Upper lobe of right lung (tissue), 1 donor: ENCODE results near the gene SPAG16. TPM values are rescaled to one million over a fixed set of nuclear protein-coding genes. Genes with fewer than 3 reads are reported as not detected.

Experiments used
- ATAC-seq: fragments of 200-7000 bp; cut with Tn5 transposase; one replicate; pipeline ENCODE4 v1.9.1; 2020; ENCODE audit warnings: mild to moderate bottlenecking, moderate library complexity
- DNase-seq: peaks from one replicate; pipeline ENCODE4 v3.0.0-alpha.2; 2020
- H3K27ac ChIP-seq: fragments of 200-600 bp; one replicate; pipeline ENCODE4 v1.8.0; 2022
- H3K27me3 ChIP-seq: fragments of 200-600 bp; one replicate; pipeline ENCODE4 v1.8.0; 2022; ENCODE audit warnings: mild to moderate bottlenecking
- H3K36me3 ChIP-seq: fragments of 200-600 bp; one replicate; pipeline ENCODE4 v1.8.0; 2022
- H3K4me1 ChIP-seq: fragments of 200-600 bp; one replicate; pipeline ENCODE4 v1.8.0; 2022
- H3K4me3 ChIP-seq: fragments of 200-600 bp; one replicate; pipeline ENCODE4 v1.8.0; 2022; ENCODE audit warnings: mild to moderate bottlenecking
- H3K9me3 ChIP-seq: fragments of 200-600 bp; one replicate; pipeline ENCODE4 v1.8.0; 2022
- CTCF ChIP-seq: fragments of 200-600 bp; IDR thresholded peaks from one replicate; pipeline ENCODE4 v1.8.0; 2022; ENCODE audit warnings: antibody characterized with exemption
- intact Hi-C: fragments of 100-400 bp; cut with DNase I; formaldehyde crosslinking; loops from one replicate; pipeline ENCODE4 v1.11.0; 2022
- total RNA-seq: library from RNA; stranded (reverse); fragmentation: NEBNext Ultra II Directional; extraction: Animal tissue kit (Norgen Biotek cat#: 25700); gene quantifications from one replicate; pipeline ENCODE4 v1.2.1, GENCODE V29; 2021
- donor health status: DM: no; HTN: yes; CAD: no; lungs with severe emphysema.

Gene SPAG16
- total RNA-seq, 1 donor from 2014 or later, result 11.6 TPM

- H3K27ac ChIP-seq, result no peak overlapping the region
- DNase-seq (no peak), ATAC-seq (no peak)
- H3K36me3 ChIP-seq, result no peaks in the 10 kb centered on the region
- no peak for TF ChIP-seq CTCF
- intact Hi-C loops, result no loop called here
- no peaks in the 10 kb centered on the region for H3K9me3 ChIP-seq
- no peaks in the 10 kb centered on the region for H3K27me3 ChIP-seq
- no peaks in the 10 kb centered on the region for H3K4me1 ChIP-seq
- H3K4me3 ChIP-seq, result no peak overlapping the region
These were observed 941.8 kb downstream of the SPAG16 start for GRCh38 chr2:214226061-214226460.

GRCh38 chr2:214232271-214232670, 948.0 kb downstream of the SPAG16 start:
- no peaks in the 10 kb centered on the region for H3K27me3 ChIP-seq
- ATAC-seq (no peak), DNase-seq (no peak)
- intact Hi-C loops, result no loop called here
- H3K4me1 ChIP-seq, result no peaks in the 10 kb centered on the region
- no peak for TF ChIP-seq CTCF
- no peaks in the 10 kb centered on the region for H3K36me3 ChIP-seq
- no peaks in the 10 kb centered on the region for H3K9me3 ChIP-seq
- H3K4me3 ChIP-seq, result no peak overlapping the region
- no peak overlapping the region for H3K27ac ChIP-seq

GRCh38 chr2:214233164-214233563, 948.9 kb downstream of the SPAG16 start:
- Histone ChIP-seq H3K9me3 (no peaks in the 10 kb centered on the region), H3K27me3 (no peaks in the 10 kb centered on the region), H3K27ac (no peak overlapping the region), H3K4me1 (no peaks in the 10 kb centered on the region), H3K4me3 (no peak overlapping the region), H3K36me3 (no peaks in the 10 kb centered on the region)
- intact Hi-C loops, result no loop called here
- no peak for TF ChIP-seq CTCF
- DNase-seq (no peak), ATAC-seq (no peak)

GRCh38 chr2:214242797-214243196, 958.5 kb downstream of the SPAG16 start:
- intact Hi-C loops, result no loop called here
- Histone ChIP-seq H3K27ac (no peak overlapping the region), H3K4me3 (no peak overlapping the region), H3K9me3 (no peaks in the 10 kb centered on the region), H3K4me1 (no peaks in the 10 kb centered on the region), H3K27me3 (no peaks in the 10 kb centered on the region), H3K36me3 (no peaks in the 10 kb centered on the region)
- no peak for ATAC-seq
- TF ChIP-seq CTCF, result no peak
- DNase-seq, result no peak

GRCh38 chr2:214244847-214245246, 960.6 kb downstream of the SPAG16 start:
- no peaks in the 10 kb centered on the region for H3K9me3 ChIP-seq

More at GRCh38 chr2:214244847-214245246, 960.6 kb downstream of the SPAG16 start:
- no peaks in the 10 kb centered on the region for H3K36me3 ChIP-seq
- no peaks in the 10 kb centered on the region for H3K4me1 ChIP-seq
- intact Hi-C loops, result no loop called here
- TF ChIP-seq CTCF, result no peak
- ATAC-seq, result no peak
- H3K27ac ChIP-seq, result no peak overlapping the region
- no peak overlapping the region for H3K4me3 ChIP-seq
- no peaks in the 10 kb centered on the region for H3K27me3 ChIP-seq
- no peak for DNase-seq
